ENCODE data around the gene PDIA5. TPM values are rescaled to one million over a fixed set of nuclear protein-coding genes. Genes with fewer than 3 reads are reported as not detected.

Gene PDIA5
- total RNA-seq, 2 experiments from 2014 or later, result 7.1 to 7.2 TPM

DNA sequence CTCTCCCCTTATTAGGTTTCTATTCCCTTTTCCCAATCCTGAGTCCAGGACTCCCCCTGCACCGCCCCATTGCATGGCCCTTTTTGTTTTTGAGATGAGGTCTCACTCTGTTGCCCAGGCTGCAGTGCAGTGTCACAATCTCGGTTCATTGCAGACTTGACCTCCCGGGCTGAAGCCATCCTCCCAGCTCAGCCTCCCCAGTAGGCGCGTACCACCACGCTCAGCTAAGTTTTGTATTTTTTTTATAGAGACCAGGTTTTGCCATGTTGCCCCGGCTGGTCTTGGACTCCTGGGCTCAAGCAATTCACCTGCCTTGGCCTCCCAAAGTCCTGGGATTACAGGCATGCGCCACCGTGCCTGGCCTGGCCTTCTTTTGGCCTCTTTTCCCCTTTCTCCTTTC is 29.3 kb downstream of the PDIA5 start:
- Mint-ChIP-seq H3K27ac (no peak overlapping the region), H3K36me3 (peaks cover 14% of the 10 kb centered on the region), H3K4me3 (no peak overlapping the region), H3K27me3 (no peaks in the 10 kb centered on the region), H3K9me3 (no peaks in the 10 kb centered on the region), H3K4me1 (peaks cover 10% of the 10 kb centered on the region)
- DNase-seq (no peak), ATAC-seq (ENCODE audit: low read depth) (no peak)
- POLR2A ChIA-PET, result interaction anchor here (0.6 kb wide), 1 partner anchor 574 kb away, joined by 7 read pairs; no protein-coding TSS in a partner anchor

- POLR2A ChIA-PET, result interaction anchor here (0.6 kb wide), 1 partner anchor 575 kb away, joined by 7 read pairs; no protein-coding TSS in a partner anchor
Observed at GRCh38 chr3:123096731-123097130, 29.9 kb downstream of the PDIA5 start.

GRCh38 chr3:123098426-123099330 is 31.9 kb downstream of the PDIA5 start:
- Mint-ChIP-seq H3K9me3 (no peaks in the 10 kb centered on the region), H3K27ac (no peak overlapping the region), H3K27me3 (no peaks in the 10 kb centered on the region), H3K36me3 (peaks cover 9% of the 10 kb centered on the region), H3K4me1 (no peaks in the 10 kb centered on the region), H3K4me3 (no peak overlapping the region)
- ATAC-seq (ENCODE audit: low read depth) (no peak), DNase-seq (no peak)
- POLR2A ChIA-PET, result no interaction called here

More at GRCh38 chr3:123096731-123097130, 29.9 kb downstream of the PDIA5 start:
- no peaks in the 10 kb centered on the region for H3K9me3 Mint-ChIP-seq
- no peak overlapping the region for H3K4me3 Mint-ChIP-seq
- H3K27ac Mint-ChIP-seq, result no peak overlapping the region
- H3K27me3 Mint-ChIP-seq, result no peaks in the 10 kb centered on the region
- no peak for DNase-seq
- peaks cover 4% of the 10 kb centered on the region for H3K4me1 Mint-ChIP-seq
- peaks cover 13% of the 10 kb centered on the region for H3K36me3 Mint-ChIP-seq
- ATAC-seq (ENCODE audit: low read depth), result no peak

DNA sequence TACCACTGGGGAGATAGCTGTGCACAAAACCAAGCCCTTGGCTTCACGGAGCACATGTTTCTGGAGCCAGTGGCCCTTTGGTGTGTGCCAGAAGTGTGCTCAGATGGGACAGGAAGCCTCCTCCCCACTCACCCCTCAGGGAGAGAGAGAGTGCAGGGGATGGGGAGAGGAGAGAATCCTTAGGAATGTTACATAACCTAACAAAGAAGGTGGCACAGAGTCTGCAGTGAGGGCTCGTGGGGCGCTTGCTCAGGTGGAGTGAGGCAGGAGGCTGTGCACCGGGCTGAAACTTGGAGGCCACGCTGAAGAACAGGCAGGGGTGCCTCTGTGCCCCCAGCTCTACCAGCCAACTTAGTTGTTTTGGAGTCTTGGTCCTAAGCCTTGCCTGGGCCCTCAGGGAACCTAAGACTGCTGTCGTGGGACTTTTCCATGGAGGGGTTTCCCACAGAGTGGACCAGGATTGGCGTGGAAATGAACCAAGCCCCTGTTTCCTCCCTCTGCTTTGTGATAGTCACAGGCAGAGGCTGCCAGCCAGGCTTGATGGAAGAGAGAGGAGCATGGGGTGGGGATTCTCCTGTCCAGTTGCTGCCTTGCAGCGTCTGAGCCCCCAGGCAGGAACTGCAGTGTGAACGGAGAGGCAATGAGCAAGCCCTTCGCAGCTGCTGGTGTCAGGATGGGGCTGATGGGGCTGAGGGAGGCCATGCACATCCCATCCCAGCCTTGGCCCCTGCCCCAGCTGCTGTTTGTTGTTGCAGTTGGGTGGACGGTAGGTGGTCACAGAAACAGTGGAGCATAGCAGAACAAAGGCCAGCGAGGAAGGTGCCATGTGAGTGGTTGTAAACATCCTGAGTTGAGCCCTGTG is 32.7 kb downstream of the PDIA5 start:
- DNase-seq (no peak), ATAC-seq (ENCODE audit: low read depth) (no peak)
- Mint-ChIP-seq H3K36me3 (peaks cover 9% of the 10 kb centered on the region), H3K4me1 (no peaks in the 10 kb centered on the region), H3K9me3 (no peaks in the 10 kb centered on the region), H3K27me3 (no peaks in the 10 kb centered on the region), H3K27ac (no peak overlapping the region), H3K4me3 (no peak overlapping the region)
- POLR2A ChIA-PET, result no interaction called here

DNA sequence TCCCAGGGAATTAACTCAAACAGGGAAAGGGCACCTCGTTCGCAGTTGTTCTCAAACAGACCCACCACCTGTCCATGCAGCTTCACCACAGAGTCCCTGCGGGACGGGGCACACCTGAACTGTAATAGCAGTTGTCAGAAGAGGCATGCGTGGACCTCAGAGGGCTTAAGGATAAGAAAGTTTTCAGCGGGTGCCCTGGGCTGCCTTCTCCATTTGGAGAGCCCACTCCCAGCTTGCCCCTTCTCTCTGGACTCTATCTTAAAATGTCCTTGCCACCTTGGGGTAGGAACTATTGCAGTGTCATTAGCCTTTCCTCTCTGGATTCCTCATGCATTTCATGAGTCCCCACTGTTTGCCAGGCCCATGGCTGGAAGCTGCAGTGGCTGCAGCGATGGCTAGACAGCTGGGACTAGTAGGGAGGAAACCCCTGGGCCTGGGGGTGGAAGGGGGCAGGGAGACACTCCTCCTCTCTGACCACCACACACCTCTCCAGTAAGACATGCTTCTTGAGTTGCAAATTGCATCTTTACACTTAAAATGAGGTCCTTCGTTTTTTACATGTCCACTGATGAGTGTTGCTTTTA is 33.5 kb downstream of the PDIA5 start:
- POLR2A ChIA-PET, result no interaction called here
- Mint-ChIP-seq H3K9me3 (no peaks in the 10 kb centered on the region), H3K36me3 (peaks cover 9% of the 10 kb centered on the region), H3K27me3 (no peaks in the 10 kb centered on the region), H3K4me3 (no peak overlapping the region), H3K4me1 (no peaks in the 10 kb centered on the region), H3K27ac (no peak overlapping the region)
- DNase-seq (no peak), ATAC-seq (ENCODE audit: low read depth) (no peak)

GRCh38 chr3:123102249-123102648 is 35.4 kb downstream of the PDIA5 start:
- no peak overlapping the region for H3K27ac Mint-ChIP-seq
- no peaks in the 10 kb centered on the region for H3K4me1 Mint-ChIP-seq
- ATAC-seq (ENCODE audit: low read depth), result no peak
- H3K4me3 Mint-ChIP-seq, result no peak overlapping the region
- no peaks in the 10 kb centered on the region for H3K9me3 Mint-ChIP-seq
- no peaks in the 10 kb centered on the region for H3K27me3 Mint-ChIP-seq
- H3K36me3 Mint-ChIP-seq, result peaks cover 11% of the 10 kb centered on the region
- POLR2A ChIA-PET, result no interaction called here
- DNase-seq, result no peak

DNA sequence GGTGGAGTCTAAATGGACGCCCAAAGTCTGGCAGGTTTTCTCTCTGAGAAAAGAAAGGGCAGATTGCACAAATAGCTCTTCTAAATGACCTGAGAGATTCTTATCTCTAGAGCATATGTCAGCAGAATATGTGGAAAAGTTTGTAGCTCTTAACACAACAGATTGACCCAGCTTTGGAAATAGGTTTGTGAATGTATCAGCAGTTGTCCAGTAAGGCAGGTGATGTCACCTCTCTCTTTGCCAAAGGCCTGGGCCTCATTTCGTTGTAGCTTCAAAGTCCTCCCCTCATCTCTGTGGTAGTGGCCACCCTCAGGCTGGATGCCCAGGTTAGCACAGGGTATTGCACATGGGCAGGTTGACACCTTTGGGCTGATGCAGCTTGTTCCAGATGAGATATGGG is 36.0 kb downstream of the PDIA5 start:
- peaks cover 14% of the 10 kb centered on the region for H3K36me3 Mint-ChIP-seq
- POLR2A ChIA-PET, result no interaction called here
- H3K27ac Mint-ChIP-seq, result no peak overlapping the region
- DNase-seq, result no peak
- no peaks in the 10 kb centered on the region for H3K4me1 Mint-ChIP-seq
- no peak overlapping the region for H3K4me3 Mint-ChIP-seq
- H3K9me3 Mint-ChIP-seq, result no peaks in the 10 kb centered on the region
- no peaks in the 10 kb centered on the region for H3K27me3 Mint-ChIP-seq
- ATAC-seq (ENCODE audit: low read depth), result no peak

DNA sequence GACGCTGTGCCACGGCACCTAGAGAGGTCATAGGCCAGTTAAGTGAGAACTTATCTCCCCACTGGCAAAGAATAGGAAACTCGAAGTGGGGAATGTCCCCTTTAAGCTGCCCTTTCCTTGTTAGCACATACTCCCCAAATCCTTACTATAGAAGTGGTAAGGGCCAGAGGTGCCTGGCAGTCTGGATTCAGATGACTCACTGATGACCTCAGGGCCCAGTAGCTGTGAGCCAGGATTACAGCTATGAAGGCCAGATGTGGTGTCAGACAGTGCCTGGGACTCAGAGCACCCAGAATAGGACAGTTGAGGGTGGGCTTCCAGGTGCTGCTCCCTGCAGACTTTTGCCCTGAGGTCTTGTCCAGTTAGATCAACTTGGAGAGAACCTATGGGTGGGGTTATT is 37.7 kb downstream of the PDIA5 start:
- no peak for ATAC-seq (ENCODE audit: low read depth)
- DNase-seq, result no peak
- Mint-ChIP-seq H3K36me3 (peaks cover 14% of the 10 kb centered on the region), H3K27me3 (no peaks in the 10 kb centered on the region), H3K4me3 (no peak overlapping the region), H3K9me3 (no peaks in the 10 kb centered on the region), H3K27ac (peak overlapping the region; percentile 6), H3K4me1 (no peaks in the 10 kb centered on the region)
- POLR2A ChIA-PET, result no interaction called here

GRCh38 chr3:123105201-123106189 is 38.7 kb downstream of the PDIA5 start:
- H3K27me3 Mint-ChIP-seq, result no peaks in the 10 kb centered on the region
- H3K36me3 Mint-ChIP-seq, result peaks cover 14% of the 10 kb centered on the region
- DNase-seq (no peak), ATAC-seq (ENCODE audit: low read depth) (no peak)
- H3K9me3 Mint-ChIP-seq, result no peaks in the 10 kb centered on the region
- no peak overlapping the region for H3K27ac Mint-ChIP-seq
- POLR2A ChIA-PET, result no interaction called here
- H3K4me1 Mint-ChIP-seq, result peaks cover 1% of the 10 kb centered on the region
- no peak overlapping the region for H3K4me3 Mint-ChIP-seq

DNA sequence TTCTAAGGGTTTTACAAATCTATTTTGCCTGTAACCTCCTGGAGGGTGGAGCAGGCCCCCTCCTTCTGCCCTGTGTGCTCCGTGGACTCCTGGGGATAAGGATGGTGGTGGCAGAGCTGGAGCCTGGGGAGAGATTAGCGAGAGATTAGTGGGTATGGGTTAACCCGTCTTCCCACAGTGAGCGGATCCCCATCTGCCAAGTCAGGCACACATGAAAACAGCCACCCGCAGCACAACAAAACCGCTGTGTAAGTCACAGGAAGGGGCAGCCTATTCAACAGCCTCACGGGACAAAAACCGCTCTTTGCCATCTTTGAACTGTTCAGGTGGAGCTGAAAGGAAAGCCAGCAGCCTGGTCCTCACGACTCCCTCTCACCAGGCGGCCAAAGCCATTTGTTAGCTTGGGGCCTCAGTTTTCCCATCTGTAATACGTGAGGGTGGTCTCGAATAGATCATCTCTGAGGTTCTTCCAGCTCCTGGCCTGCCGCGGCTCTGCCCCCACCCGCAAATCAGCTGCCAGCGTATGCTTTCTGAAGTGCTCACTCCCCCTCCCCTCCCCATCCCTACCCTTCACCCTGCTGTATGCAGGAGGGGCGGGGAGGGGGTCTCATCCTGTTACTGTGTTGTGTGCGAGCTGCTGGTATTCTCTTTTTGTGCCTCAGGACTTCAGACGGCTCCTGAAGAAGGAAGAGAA is 43.6 kb downstream of the PDIA5 start:
- H3K27ac Mint-ChIP-seq, result no peak overlapping the region

DNA sequence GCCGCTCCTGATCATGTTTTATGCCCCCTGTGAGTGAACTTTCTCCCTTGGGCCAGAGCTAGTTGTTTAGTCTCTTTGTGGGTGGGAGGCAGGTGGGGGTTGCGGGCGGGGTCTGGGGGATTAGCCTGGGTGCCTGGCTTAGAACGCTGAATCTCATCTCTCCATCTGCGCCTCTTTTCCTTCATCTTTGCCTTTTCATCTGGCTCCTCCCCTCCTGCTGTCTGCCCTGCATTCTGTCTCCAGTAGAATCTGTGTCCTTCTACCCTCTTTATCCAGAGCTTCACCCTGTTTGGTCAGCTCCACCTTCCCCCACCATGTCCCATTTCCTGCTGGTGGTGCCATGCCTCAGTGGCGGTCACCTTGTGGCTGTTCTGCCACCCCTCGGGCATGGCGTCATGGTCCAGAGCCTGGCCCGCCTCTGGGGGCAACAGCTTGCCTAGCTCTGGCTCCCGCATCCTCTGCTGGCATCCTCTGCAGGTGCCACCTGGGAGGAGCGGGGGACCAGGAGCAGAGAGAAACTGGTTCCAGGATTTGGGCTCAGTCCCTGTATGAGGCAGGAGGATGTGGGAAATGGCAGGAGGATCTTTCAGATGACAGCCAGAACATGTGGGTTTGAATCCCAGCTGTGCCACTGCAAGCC is 44.3 kb downstream of the PDIA5 start:
- Mint-ChIP-seq H3K27ac (no peak overlapping the region), H3K36me3 (peaks cover 6% of the 10 kb centered on the region), H3K9me3 (no peaks in the 10 kb centered on the region), H3K4me3 (no peak overlapping the region), H3K4me1 (peaks cover 13% of the 10 kb centered on the region), H3K27me3 (no peaks in the 10 kb centered on the region)
- no peak for DNase-seq
- POLR2A ChIA-PET, result no interaction called here
- no peak for ATAC-seq (ENCODE audit: low read depth)

More for the DNA sequence above, 43.6 kb downstream of the PDIA5 start:
- no peaks in the 10 kb centered on the region for H3K9me3 Mint-ChIP-seq
- POLR2A ChIA-PET, result no interaction called here
- no peaks in the 10 kb centered on the region for H3K27me3 Mint-ChIP-seq
- ATAC-seq (ENCODE audit: low read depth) (no peak), DNase-seq (no peak)
- H3K4me3 Mint-ChIP-seq, result no peak overlapping the region
- H3K4me1 Mint-ChIP-seq, result peaks cover 13% of the 10 kb centered on the region
- peaks cover 8% of the 10 kb centered on the region for H3K36me3 Mint-ChIP-seq

GRCh38 chr3:123111640-123112039 is 44.8 kb downstream of the PDIA5 start:
- Mint-ChIP-seq H3K36me3 (peaks cover 6% of the 10 kb centered on the region), H3K4me1 (peaks cover 13% of the 10 kb centered on the region), H3K27me3 (no peaks in the 10 kb centered on the region), H3K27ac (no peak overlapping the region), H3K9me3 (no peaks in the 10 kb centered on the region), H3K4me3 (no peak overlapping the region)
- POLR2A ChIA-PET, result no interaction called here
- no peak for DNase-seq
- no peak for ATAC-seq (ENCODE audit: low read depth)

Data from activated naive CD8-positive, alpha-beta T cell treated with anti-CD3 and anti-CD28 coated beads, Interleukin-2, amount 10 ng/mL, durations not matched to agents 7 days and 5 days (primary cell).